ENCODE data around the gene SLF2.

Gene SLF2

DNA sequence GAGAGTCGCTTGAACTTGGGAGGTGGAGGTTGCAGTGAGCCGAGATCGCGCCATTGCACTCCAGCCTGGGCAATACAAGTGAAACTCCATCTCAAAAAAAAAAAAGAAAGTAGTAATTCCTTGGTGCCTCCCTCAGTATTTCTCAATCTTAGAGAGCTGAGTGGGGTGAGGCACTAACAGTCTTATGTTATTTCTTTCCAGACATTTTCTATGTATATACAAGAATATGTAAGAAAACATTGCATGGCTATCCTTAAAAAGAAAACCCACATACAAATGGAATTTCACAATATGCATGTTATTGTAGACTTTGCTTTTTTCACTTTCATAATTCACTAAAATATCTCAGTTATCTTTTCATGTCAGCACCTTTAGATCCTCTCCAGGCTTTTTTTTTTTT, 13.6 kb upstream of the SLF2 start:
- TF ChIP-seq CSDC2 (CRISPR knock-in tag; IDR thresholded peaks at IDR 0.05) (no peak), SNAI2 (CRISPR knock-in tag; IDR thresholded peaks at IDR 0.05) (no peak), BACH2 (CRISPR knock-in tag; IDR thresholded peaks at IDR 0.05; ENCODE audit: borderline replicate concordance) (no peak), ZNF70 (CRISPR knock-in tag; IDR thresholded peaks at IDR 0.05) (no peak), ZFP3 (CRISPR knock-in tag; IDR thresholded peaks at IDR 0.05) (no peak), TCF4 (CRISPR knock-in tag; IDR thresholded peaks at IDR 0.05; ENCODE audit: borderline replicate concordance) (no peak)
- TF ChIP-seq, protein P1, sequence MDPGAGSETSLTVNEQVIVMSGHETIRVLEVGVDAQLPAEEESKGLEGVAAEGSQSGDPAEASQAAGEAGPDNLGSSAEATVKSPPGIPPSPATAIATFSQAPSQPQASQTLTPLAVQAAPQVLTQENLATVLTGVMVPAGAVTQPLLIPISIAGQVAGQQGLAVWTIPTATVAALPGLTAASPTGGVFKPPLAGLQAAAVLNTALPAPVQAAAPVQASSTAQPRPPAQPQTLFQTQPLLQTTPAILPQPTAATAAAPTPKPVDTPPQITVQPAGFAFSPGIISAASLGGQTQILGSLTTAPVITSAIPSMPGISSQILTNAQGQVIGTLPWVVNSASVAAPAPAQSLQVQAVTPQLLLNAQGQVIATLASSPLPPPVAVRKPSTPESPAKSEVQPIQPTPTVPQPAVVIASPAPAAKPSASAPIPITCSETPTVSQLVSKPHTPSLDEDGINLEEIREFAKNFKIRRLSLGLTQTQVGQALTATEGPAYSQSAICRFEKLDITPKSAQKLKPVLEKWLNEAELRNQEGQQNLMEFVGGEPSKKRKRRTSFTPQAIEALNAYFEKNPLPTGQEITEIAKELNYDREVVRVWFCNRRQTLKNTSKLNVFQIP (CRISPR knock-in tag; IDR thresholded peaks at IDR 0.05; ENCODE audit: borderline replicate concordance, low read depth), result no peak
- TF ChIP-seq, protein P2, sequence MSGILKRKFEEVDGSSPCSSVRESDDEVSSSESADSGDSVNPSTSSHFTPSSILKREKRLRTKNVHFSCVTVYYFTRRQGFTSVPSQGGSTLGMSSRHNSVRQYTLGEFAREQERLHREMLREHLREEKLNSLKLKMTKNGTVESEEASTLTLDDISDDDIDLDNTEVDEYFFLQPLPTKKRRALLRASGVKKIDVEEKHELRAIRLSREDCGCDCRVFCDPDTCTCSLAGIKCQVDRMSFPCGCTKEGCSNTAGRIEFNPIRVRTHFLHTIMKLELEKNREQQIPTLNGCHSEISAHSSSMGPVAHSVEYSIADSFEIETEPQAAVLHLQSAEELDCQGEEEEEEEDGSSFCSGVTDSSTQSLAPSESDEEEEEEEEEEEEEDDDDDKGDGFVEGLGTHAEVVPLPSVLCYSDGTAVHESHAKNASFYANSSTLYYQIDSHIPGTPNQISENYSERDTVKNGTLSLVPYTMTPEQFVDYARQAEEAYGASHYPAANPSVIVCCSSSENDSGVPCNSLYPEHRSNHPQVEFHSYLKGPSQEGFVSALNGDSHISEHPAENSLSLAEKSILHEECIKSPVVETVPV (CRISPR knock-in tag; IDR thresholded peaks at IDR 0.05), result no peak
- no peak for ATAC-seq

DNA sequence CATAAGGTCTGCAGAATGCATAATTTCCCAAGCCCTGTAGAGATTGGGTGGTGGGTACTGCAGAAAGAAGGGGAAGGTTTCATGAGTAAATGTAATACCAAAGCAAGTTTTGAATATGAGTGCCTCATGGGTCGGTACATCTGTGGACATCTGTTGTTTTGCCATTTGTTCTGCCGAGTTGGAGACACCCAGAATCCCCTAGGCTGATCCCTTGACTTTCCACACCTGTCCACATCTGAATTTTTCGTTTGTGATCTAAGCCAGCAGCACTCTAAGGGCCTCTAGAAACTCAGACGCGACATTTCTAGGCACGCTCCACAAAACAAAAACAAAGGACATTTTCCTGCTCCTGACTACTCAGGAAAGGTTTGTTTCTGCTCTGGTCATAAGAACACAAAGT, 11.7 kb upstream of the SLF2 start:
- ATAC-seq, result no peak
- TF ChIP-seq TOX (CRISPR knock-in tag; IDR thresholded peaks at IDR 0.05; ENCODE audit: borderline replicate concordance), result no peak
- TF ChIP-seq ARNTL (CRISPR knock-in tag; IDR thresholded peaks at IDR 0.05; ENCODE audit: borderline replicate concordance, low read depth), result no peak
- TF ChIP-seq RARB (CRISPR knock-in tag; IDR thresholded peaks at IDR 0.05), result no peak
- TF ChIP-seq, protein P3, sequence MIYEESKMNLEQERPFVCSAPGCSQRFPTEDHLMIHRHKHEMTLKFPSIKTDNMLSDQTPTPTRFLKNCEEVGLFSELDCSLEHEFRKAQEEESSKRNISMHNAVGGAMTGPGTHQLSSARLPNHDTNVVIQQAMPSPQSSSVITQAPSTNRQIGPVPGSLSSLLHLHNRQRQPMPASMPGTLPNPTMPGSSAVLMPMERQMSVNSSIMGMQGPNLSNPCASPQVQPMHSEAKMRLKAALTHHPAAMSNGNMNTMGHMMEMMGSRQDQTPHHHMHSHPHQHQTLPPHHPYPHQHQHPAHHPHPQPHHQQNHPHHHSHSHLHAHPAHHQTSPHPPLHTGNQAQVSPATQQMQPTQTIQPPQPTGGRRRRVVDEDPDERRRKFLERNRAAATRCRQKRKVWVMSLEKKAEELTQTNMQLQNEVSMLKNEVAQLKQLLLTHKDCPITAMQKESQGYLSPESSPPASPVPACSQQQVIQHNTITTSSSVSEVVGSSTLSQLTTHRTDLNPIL (CRISPR knock-in tag; IDR thresholded peaks at IDR 0.05; ENCODE audit: low read depth), result no peak
- TF ChIP-seq, protein P2 (CRISPR knock-in tag; IDR thresholded peaks at IDR 0.05), result no peak
- TF ChIP-seq, protein P4, sequence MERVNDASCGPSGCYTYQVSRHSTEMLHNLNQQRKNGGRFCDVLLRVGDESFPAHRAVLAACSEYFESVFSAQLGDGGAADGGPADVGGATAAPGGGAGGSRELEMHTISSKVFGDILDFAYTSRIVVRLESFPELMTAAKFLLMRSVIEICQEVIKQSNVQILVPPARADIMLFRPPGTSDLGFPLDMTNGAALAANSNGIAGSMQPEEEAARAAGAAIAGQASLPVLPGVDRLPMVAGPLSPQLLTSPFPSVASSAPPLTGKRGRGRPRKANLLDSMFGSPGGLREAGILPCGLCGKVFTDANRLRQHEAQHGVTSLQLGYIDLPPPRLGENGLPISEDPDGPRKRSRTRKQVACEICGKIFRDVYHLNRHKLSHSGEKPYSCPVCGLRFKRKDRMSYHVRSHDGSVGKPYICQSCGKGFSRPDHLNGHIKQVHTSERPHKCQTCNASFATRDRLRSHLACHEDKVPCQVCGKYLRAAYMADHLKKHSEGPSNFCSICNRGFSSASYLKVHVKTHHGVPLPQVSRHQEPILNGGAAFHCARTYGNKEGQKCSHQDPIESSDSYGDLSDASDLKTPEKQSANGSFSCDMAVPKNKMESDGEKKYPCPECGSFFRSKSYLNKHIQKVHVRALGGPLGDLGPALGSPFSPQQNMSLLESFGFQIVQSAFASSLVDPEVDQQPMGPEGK (CRISPR knock-in tag; IDR thresholded peaks at IDR 0.05; ENCODE audit: borderline replicate concordance), result no peak
- TF ChIP-seq ESRRG (CRISPR knock-in tag; IDR thresholded peaks at IDR 0.05), result no peak
- no peak for TF ChIP-seq CSDC2 (CRISPR knock-in tag; IDR thresholded peaks at IDR 0.05)
- no peak for TF ChIP-seq SNAI2 (CRISPR knock-in tag; IDR thresholded peaks at IDR 0.05)
- TF ChIP-seq ZNF565 (CRISPR knock-in tag; conservative IDR thresholded peaks at IDR 0.05; ENCODE audit: low read depth), result no peak
- TF ChIP-seq ZFP30 (CRISPR knock-in tag; IDR thresholded peaks at IDR 0.05), result no peak
- TF ChIP-seq OSR1 (CRISPR knock-in tag; IDR thresholded peaks at IDR 0.05), result no peak
- TF ChIP-seq, protein P1 (CRISPR knock-in tag; IDR thresholded peaks at IDR 0.05; ENCODE audit: borderline replicate concordance, low read depth), result no peak
- no peak for TF ChIP-seq BACH2 (CRISPR knock-in tag; IDR thresholded peaks at IDR 0.05; ENCODE audit: borderline replicate concordance)
- TF ChIP-seq, protein P5, sequence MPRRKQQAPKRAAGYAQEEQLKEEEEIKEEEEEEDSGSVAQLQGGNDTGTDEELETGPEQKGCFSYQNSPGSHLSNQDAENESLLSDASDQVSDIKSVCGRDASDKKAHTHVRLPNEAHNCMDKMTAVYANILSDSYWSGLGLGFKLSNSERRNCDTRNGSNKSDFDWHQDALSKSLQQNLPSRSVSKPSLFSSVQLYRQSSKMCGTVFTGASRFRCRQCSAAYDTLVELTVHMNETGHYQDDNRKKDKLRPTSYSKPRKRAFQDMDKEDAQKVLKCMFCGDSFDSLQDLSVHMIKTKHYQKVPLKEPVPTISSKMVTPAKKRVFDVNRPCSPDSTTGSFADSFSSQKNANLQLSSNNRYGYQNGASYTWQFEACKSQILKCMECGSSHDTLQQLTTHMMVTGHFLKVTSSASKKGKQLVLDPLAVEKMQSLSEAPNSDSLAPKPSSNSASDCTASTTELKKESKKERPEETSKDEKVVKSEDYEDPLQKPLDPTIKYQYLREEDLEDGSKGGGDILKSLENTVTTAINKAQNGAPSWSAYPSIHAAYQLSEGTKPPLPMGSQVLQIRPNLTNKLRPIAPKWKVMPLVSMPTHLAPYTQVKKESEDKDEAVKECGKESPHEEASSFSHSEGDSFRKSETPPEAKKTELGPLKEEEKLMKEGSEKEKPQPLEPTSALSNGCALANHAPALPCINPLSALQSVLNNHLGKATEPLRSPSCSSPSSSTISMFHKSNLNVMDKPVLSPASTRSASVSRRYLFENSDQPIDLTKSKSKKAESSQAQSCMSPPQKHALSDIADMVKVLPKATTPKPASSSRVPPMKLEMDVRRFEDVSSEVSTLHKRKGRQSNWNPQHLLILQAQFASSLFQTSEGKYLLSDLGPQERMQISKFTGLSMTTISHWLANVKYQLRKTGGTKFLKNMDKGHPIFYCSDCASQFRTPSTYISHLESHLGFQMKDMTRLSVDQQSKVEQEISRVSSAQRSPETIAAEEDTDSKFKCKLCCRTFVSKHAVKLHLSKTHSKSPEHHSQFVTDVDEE (CRISPR knock-in tag; IDR thresholded peaks at IDR 0.05), result no peak
- no peak for TF ChIP-seq ZFP3 (CRISPR knock-in tag; IDR thresholded peaks at IDR 0.05)
- no peak for TF ChIP-seq TCF4 (CRISPR knock-in tag; IDR thresholded peaks at IDR 0.05; ENCODE audit: borderline replicate concordance)
